ENCODE measurements around the gene STEAP1B. TPM values are rescaled to one million over a fixed set of nuclear protein-coding genes. Genes with fewer than 3 reads are reported as not detected.
"Not testable (repeated sequence)": the region's sequence is repeated elsewhere in the genome, so short reads cannot be mapped to it uniquely, and the experiment has no call there.

Gene STEAP1B
- total RNA-seq, 1 experiment from 2014 or later = 3.2 TPM

- H3K36me3 Mint-ChIP-seq (ENCODE audit: insufficient read depth in 1 of 3, low read depth in 3 of 3) = peaks cover 16 to 40% (median 17%) of the 10 kb centered on the region in 3 experiments
- not testable (repeated sequence) for H3K14ac ChIP-seq (ENCODE audit: insufficient read depth, low read length); DNase-seq; H3T11ph ChIP-seq (ENCODE audit: low read length); H3K23ac ChIP-seq (ENCODE audit: insufficient read length, low read depth, low read length); H3K9me3 ChIP-seq (ENCODE audit: control insufficient read depth, low read depth, low read length); H3K79me1 ChIP-seq (ENCODE audit: insufficient read depth, low read depth, low read length, poor library complexity, severe bottlenecking); H2BK20ac ChIP-seq (ENCODE audit: low read depth, low read length, poor library complexity, severe bottlenecking); H3K27ac Mint-ChIP-seq; H3K4me1 ChIP-seq (ENCODE audit: insufficient read depth, low read length); H3K18ac ChIP-seq (ENCODE audit: insufficient read length, low read depth, low read length); H2BK5ac ChIP-seq (ENCODE audit: insufficient read length, low read length); H3K4me2 ChIP-seq (ENCODE audit: insufficient read depth, insufficient read length, low read length); H3K27me3 Mint-ChIP-seq (ENCODE audit: low read depth); H4K91ac ChIP-seq (ENCODE audit: insufficient read length, low read depth, low read length); H2BK15ac ChIP-seq (ENCODE audit: low read depth, low read length); H4K5ac ChIP-seq (ENCODE audit: insufficient read length, low read depth, low read length); H2AFZ ChIP-seq (ENCODE audit: low read length); H2BK12ac ChIP-seq (ENCODE audit: insufficient read length, low read depth, low read length); H4K8ac ChIP-seq (replicated peaks; ENCODE audit: insufficient read length, low read depth, low read length); H3K27me3 ChIP-seq (ENCODE audit: insufficient read depth, low read length); H3K4ac ChIP-seq (ENCODE audit: low read depth, low read length); H4K20me1 ChIP-seq (ENCODE audit: control insufficient read depth, insufficient read depth, insufficient read length); H2AK5ac ChIP-seq (ENCODE audit: insufficient read length, low read length); H3K23me2 ChIP-seq (ENCODE audit: insufficient read length, low read depth, low read length, poor library complexity, severe bottlenecking); H2BK120ac ChIP-seq (ENCODE audit: low read depth, low read length, poor library complexity, severe bottlenecking); H3K56ac ChIP-seq (ENCODE audit: insufficient read length, low read depth, low read length); H3K79me2 ChIP-seq (ENCODE audit: insufficient read depth, low read length); H3K4me3 Mint-ChIP-seq; H3K9ac ChIP-seq (ENCODE audit: extremely low read depth, insufficient read length, low read length); H3K27ac ChIP-seq (ENCODE audit: insufficient read length, low read depth, low read length)
- peaks cover 30 to 39% of the 10 kb centered on the region in 2 experiments for H3K9me3 Mint-ChIP-seq
- peak; percentile 29; the same call in 2 of the 3 replicates for TF ChIP-seq CTCF (conservative IDR thresholded peaks at IDR 0.05)
- no CpG with 5 or more reads among the region's 16 CpGs for WGBS (ENCODE audit: extremely low coverage, insufficient read length, low lambda C conversion rate)
- peaks cover 12 to 28% of the 10 kb centered on the region in 2 experiments for H3K4me1 Mint-ChIP-seq
Observed at GRCh38 chr7:22523478-22524352, 23.7 kb upstream of the STEAP1B start.

DNA sequence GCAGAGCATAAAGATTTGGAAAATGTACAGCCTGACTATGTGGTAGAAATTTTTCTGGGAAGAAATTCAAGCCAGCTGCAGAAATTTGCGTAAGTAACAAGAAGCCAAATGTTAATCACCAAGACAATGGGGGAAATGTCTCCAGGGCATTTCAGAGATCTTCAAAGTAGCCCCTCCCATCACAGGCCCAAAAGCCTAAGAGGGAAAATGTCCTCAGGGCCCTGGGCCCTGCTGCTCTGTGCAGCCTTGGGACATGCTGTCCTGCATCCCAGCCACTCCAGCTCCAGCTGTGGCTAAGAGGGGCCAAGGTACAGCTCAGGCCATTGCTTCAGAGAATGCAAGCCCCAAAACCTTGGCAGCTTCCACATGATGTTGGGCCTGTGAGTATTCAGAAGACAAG lies 19.6 kb upstream of the STEAP1B start:
- H2BK5ac ChIP-seq (ENCODE audit: insufficient read length, low read length); H3K4me3 Mint-ChIP-seq; H3T11ph ChIP-seq (ENCODE audit: low read length); H4K5ac ChIP-seq (ENCODE audit: insufficient read length, low read depth, low read length); H3K4me1 ChIP-seq (ENCODE audit: insufficient read depth, low read length); H3K9me3 ChIP-seq (ENCODE audit: control insufficient read depth, low read depth, low read length); H3K4ac ChIP-seq (ENCODE audit: low read depth, low read length); H2BK15ac ChIP-seq (ENCODE audit: low read depth, low read length); H4K91ac ChIP-seq (ENCODE audit: insufficient read length, low read depth, low read length); H4K20me1 ChIP-seq (ENCODE audit: control insufficient read depth, insufficient read depth, insufficient read length); H3K79me2 ChIP-seq (ENCODE audit: insufficient read depth, low read length); H2BK120ac ChIP-seq (ENCODE audit: low read depth, low read length, poor library complexity, severe bottlenecking); H2AFZ ChIP-seq (ENCODE audit: low read length); H4K8ac ChIP-seq (replicated peaks; ENCODE audit: insufficient read length, low read depth, low read length); H2BK20ac ChIP-seq (ENCODE audit: low read depth, low read length, poor library complexity, severe bottlenecking); H3K4me2 ChIP-seq (ENCODE audit: insufficient read depth, insufficient read length, low read length); H3K23me2 ChIP-seq (ENCODE audit: insufficient read length, low read depth, low read length, poor library complexity, severe bottlenecking); DNase-seq; H3K27ac Mint-ChIP-seq; H3K23ac ChIP-seq (ENCODE audit: insufficient read length, low read depth, low read length); H3K56ac ChIP-seq (ENCODE audit: insufficient read length, low read depth, low read length); H2BK12ac ChIP-seq (ENCODE audit: insufficient read length, low read depth, low read length); H3K27ac ChIP-seq (ENCODE audit: insufficient read length, low read depth, low read length); H3K27me3 ChIP-seq (ENCODE audit: insufficient read depth, low read length); H3K14ac ChIP-seq (ENCODE audit: insufficient read depth, low read length); H3K9ac ChIP-seq (ENCODE audit: extremely low read depth, insufficient read length, low read length); H3K79me1 ChIP-seq (ENCODE audit: insufficient read depth, low read depth, low read length, poor library complexity, severe bottlenecking); H3K18ac ChIP-seq (ENCODE audit: insufficient read length, low read depth, low read length); H2AK5ac ChIP-seq (ENCODE audit: insufficient read length, low read length); H3K27me3 Mint-ChIP-seq (ENCODE audit: low read depth): not testable (repeated sequence)
- no CpG with 5 or more reads among the region's 1 CpG for WGBS (ENCODE audit: extremely low coverage, insufficient read length, low lambda C conversion rate)
- peaks cover 17 to 21% of the 10 kb centered on the region in 2 experiments for H3K9me3 Mint-ChIP-seq
- peaks cover 8 to 25% (median 10%) of the 10 kb centered on the region in 3 experiments for H3K36me3 Mint-ChIP-seq (ENCODE audit: insufficient read depth in 1 of 3, low read depth in 3 of 3)
- peaks cover 12 to 28% of the 10 kb centered on the region in 2 experiments for H3K4me1 Mint-ChIP-seq
